ENCODE results near the gene KCNG2.

DNA sequence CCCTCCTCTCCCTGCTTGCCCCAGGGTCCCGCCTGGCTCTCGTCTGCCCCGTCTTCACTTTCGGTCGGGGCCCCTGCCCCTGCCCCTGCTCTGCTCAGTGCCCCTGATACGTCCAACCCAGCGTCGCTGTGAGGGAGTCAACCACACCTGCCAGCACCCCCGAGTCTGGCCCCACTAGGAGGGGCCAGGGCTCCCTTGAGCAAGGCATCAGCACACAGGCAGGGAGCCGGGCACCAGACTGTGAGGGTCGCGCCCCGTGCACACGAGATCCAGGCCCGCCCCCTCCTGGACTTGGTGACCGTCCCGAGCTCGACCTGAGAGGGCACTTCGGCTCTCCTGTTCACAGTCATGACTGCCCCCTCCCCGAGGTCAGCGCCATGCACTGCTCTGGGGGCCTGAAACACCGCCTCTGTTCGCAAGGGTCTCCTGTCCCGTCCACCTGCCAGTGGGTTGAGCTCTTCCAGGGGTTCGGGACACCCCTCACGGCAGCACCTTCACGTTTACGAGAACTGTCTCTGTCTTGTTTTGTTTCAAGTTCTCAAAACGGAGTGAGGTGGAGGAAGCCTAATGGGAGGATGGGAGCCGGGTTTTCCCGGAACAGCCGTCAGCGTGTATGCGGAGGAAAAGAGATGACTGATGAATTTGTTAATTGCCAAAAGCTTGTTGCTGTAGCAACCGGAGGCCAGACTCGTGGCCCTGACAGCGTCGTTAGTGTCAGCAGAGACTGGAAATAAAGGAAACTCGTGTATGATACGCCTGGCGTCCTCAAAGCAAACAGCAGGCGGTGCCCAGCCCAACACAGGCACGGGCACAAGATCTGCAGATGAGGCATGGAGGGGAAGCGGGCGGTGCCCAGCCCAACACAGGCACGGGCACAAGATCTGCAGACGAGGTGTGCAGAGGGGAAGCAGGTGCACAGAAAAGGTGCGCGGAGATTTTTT lies 48.2 kb upstream of the KCNG2 start:
- TF ChIP-seq, protein P1, sequence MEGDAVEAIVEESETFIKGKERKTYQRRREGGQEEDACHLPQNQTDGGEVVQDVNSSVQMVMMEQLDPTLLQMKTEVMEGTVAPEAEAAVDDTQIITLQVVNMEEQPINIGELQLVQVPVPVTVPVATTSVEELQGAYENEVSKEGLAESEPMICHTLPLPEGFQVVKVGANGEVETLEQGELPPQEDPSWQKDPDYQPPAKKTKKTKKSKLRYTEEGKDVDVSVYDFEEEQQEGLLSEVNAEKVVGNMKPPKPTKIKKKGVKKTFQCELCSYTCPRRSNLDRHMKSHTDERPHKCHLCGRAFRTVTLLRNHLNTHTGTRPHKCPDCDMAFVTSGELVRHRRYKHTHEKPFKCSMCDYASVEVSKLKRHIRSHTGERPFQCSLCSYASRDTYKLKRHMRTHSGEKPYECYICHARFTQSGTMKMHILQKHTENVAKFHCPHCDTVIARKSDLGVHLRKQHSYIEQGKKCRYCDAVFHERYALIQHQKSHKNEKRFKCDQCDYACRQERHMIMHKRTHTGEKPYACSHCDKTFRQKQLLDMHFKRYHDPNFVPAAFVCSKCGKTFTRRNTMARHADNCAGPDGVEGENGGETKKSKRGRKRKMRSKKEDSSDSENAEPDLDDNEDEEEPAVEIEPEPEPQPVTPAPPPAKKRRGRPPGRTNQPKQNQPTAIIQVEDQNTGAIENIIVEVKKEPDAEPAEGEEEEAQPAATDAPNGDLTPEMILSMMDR (conservative IDR thresholded peaks at IDR 0.05) = no peak
- TF ChIP-seq EZH2 (IDR thresholded peaks at IDR 0.05; ENCODE audit: low read depth) = no peak
